Measurements from ENCODE around the gene IDE.

GRCh38 chr10:92619368-92619767 is 45.5 kb upstream of the IDE start:
- TF ChIP-seq CTCF (IDR thresholded peaks at IDR 0.05; ENCODE audit: borderline replicate concordance, extremely low read depth, low read length, poor library complexity, severe bottlenecking) (no peak), EZH2 (IDR thresholded peaks at IDR 0.05; ENCODE audit: borderline replicate concordance, low read depth, low read length, severe bottlenecking) (no peak)

Data from DND-41 (cell line).